ENCODE data around the gene SLC25A10.
A peak's percentile ranks its signal among the peaks of the same experiment; 100 is the strongest.

Gene SLC25A10, protein sequence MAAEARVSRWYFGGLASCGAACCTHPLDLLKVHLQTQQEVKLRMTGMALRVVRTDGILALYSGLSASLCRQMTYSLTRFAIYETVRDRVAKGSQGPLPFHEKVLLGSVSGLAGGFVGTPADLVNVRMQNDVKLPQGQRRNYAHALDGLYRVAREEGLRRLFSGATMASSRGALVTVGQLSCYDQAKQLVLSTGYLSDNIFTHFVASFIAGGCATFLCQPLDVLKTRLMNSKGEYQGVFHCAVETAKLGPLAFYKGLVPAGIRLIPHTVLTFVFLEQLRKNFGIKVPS

DNA sequence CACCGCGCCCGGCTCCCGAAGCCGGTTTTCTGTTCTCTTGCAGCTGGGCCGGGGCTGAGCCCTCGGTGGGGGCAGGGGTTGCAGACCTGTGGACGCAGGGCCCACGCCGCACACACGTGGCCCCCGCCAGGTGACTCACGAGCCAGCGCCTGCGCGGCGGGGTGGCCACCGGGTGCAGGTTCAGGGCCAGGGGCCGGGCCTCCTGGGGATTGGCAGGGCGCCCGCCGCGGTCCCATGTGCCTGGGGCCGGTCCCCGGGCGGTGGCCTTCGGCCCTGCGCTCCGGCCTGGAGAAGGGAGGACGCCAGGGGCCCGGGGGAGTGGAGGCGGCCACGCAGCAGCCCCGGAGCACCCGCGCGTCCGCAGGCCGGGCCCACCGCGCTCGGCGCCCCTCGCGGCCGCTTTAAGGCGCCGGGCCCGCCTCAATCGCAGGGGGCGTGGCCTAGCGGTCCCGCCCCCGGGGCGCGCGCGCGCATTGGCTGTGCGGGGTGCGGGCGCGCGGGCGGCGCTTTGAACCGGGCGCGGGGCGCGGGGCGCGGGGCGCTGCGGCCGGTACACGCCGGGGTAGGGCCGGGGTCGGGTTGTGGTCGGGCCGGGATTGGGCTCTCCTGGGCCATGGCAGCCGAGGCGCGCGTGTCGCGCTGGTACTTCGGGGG lies at the start of gene SLC25A10:
SLC25A10 (plus strand) TSS at position 471 of the 654 bp plus-strand sequence; CDS start at position 614, 143 bp downstream.
- DNase-seq (ENCODE audit: low read depth), result peak; percentile 88

- DNase-seq (ENCODE audit: low read depth), result no peak
Measured at GRCh38 chr17:81664051-81664470, 48.0 kb upstream of the SLC25A10 start.

DNA sequence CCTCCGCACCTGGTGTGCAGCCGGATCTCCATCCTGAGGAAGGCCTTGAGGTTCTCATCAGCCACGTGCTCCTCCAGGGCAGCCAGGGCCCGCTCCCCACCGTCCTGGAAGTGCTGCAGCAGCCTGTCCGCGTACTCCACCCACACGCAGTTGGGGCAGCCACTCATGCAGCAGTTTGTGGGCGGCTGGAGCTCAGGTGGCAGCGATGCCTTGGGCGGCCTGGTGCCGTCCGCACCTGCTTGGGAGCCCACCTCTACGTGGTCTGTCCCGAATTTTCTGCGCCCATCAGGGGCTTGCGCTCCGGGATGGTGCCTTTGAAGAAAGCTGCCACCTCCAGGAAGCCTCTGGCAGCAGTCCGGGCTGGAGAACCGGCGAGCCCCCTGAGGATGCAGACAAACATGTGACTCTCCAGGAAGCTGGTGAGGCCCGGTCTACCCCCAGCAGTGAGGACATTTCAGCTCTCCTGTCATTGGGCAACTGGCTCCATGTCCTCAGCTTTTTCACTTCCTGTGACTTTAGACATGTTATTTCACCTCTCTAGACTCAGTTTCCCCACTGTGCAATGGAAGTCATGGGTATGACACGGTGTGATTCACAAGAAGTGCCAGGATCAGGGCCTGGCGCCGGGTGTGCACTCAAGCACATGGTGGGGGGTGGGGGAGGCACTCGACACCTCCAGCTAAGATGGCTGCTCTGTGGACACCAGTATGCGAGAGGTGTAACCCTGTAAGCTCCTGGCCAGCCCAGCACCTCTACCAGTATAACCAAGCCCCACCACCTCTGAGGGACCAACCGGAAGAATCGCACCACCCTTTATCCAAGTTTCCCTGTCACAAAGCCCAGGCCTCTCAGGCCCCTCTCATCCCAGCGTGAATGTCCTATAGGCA lies 46.6 kb upstream of the SLC25A10 start:
- peak; percentile 58 for DNase-seq (ENCODE audit: low read depth)

- no peak for DNase-seq (ENCODE audit: low read depth)
Measured at GRCh38 chr17:81666092-81666341, 46.1 kb upstream of the SLC25A10 start.

GRCh38 chr17:81666342-81667191 lies 45.5 kb upstream of the SLC25A10 start, which contains the start of the genes CCDC137 and OXLD1:
Gene CCDC137, plus strand, starts transcription at chr17:81666737. Its CDS starts 30 bp downstream, at chr17:81666767.
Gene OXLD1, minus strand, starts transcription at chr17:81666605. Its CDS starts 28 bp downstream, at chr17:81666577.
- peak; percentile 99 for DNase-seq (ENCODE audit: low read depth)

GRCh38 chr17:81667754-81668153 lies 44.3 kb upstream of the SLC25A10 start:
- peak; percentile 31 for DNase-seq (ENCODE audit: low read depth)

GRCh38 chr17:81672504-81672903 lies 39.6 kb upstream of the SLC25A10 start:
- DNase-seq (ENCODE audit: low read depth), result no peak

DNA sequence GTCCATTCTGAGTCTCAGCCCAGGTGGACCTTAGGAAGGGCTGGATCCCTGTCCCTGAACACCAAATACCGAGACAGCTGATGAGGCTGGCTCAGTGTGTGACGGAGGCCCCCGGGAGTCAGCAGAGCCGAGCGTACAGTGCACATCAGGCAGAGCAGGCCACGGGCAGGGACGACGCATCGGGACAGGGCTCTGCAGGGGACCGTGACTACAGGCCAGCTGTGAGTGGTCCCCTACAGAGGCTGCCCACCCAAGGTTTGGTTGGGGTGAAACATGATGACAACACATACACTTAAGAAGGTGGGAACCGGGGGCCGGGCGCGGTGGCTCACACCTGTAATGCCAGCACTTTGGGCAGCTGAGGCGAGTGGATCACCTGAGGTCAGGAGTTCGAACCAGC lies 39.1 kb upstream of the SLC25A10 start:
- DNase-seq (ENCODE audit: low read depth), result no peak

DNA sequence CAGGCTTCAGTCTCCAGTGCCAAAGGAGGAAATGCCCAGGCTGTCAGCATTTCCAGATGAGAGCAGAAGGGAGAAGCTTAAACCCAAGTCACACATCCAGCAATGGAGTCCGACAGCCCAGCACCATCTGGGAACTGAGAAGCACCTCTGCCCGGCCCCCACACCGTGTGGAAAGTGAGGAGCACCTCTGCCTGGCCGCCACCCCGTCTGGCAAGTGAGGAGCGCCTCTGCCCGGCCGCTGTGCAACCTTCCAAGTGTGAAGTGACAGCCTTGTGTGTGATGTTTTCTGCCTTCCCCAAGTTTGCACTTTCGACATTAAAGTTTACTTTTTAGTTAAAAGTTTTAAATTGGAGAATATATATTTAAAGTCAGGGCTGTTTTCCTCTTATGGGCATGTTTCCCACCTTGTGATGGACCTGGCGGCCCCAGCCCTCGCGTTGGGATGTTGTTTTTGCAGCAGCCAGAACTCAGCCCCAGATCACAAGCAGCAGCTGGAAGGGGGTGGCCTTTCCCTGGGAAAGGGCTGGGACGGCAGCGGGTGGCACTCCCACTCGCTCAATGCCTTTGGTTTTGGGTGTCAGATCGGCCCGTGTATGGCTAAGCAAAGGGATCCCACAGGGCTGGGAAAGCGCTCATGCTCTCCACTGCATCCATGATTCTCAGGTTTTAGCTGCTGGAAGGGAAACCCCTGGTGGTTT lies 38.4 kb upstream of the SLC25A10 start:
- DNase-seq (ENCODE audit: low read depth), result no peak

DNA sequence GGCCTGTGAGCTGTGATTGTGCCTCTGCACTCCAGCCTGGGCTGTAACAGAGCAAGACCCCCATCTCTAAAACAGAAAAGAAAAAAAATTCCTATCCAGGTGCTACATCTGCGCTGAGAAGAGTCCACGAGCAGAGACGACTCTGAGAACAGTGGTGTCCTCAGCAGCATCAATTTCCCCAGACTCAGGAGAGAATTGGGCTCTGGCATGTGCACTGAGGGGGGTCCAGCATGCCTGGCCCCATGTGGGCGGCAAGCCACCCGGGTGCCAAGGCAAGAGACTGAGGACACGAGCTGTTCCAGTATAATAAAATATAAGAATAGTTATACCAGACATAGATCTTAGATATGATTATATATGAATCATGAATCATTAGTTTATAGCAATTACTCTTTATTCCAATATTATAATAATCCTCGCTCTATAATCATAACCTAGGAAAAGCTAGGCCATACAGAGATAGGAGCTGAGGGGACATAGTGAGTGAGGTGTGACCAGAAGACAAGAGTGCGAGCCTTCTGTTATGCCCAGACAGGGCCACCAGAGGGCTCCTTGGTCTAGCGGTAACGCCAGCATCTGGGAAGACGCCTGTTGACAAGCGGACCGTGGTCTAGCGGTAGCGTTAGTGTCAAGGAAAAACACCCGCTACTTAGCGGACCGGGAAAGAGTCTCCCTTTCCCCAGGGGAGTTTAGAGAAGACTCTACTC lies 36.4 kb upstream of the SLC25A10 start:
- peak; percentile 49 for DNase-seq (ENCODE audit: low read depth)

DNA sequence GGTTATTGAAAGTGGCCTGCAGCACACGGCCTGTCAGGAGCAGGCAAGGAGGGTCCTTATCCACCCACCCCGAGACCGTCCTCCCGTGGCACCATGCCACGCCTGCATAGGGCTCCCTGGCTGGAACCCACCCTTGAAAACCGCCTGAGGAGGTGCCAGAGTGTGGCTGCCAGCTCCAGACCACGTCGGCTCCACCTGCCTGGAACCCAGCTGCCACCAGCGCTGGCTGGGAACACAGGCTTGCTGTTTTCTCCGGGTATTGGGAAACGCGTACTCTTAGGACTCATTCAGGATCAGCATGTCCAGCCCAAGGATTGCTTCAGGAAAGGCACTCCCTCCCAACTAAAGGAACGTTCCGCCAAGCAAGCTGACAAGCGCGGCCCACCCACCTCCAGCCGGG lies 35.2 kb upstream of the SLC25A10 start:
- no peak for DNase-seq (ENCODE audit: low read depth)

- no peak for DNase-seq (ENCODE audit: low read depth)
Measured at GRCh38 chr17:81680150-81680549, 31.9 kb upstream of the SLC25A10 start.

DNA sequence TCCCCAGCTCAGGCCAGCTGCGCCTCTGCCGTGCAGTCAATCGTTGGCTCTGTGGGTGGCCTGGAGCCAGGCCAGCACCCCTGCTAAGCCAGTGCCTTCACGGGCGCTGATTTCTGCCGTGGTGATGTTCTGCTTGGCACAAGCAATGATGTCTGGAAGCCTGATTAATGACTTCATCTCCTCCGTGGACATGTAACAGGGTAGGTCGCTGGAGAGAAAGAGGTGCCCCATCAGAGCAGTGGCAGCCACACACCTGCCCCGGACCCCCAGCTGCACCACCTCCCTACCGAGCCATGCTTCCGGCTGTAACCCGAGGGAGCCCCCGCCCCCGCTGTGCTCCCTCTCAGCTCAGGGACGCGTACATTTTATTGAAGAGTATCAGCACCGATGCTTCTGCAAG lies 30.4 kb upstream of the SLC25A10 start:
- DNase-seq (ENCODE audit: low read depth), result no peak

GRCh38 chr17:81682565-81683207 lies 29.4 kb upstream of the SLC25A10 start:
- peak; percentile 40 for DNase-seq (ENCODE audit: low read depth)

DNA sequence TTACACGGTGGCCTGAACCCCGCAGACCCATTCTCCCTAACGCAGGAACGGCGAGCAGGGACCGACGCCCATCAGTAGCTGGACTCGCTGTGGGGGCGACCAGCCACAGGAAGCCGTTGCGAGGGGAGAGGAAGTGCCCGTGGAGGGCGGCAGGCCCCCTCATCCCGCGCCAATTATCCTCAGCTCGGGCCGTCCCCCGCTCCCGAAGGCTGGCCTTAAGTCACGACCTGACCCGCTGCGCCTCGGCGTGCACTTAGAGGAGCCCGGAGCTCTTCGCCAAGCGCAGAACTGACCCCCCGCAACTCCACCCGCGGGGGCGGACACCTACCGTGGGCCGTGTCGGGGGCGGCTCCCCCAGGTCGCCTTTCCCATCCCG lies 28.9 kb upstream of the SLC25A10 start:
- peak; percentile 61 for DNase-seq (ENCODE audit: low read depth)

- DNase-seq (ENCODE audit: low read depth), result peak; percentile 100
Measured at GRCh38 chr17:81683584-81684441, 28.3 kb upstream of the SLC25A10 start, which contains the start of the genes ARL16 and HGS. Gene ARL16, minus strand, starts transcription at chr17:81683797. Its CDS starts 44 bp downstream, at chr17:81683753. Gene HGS, plus strand, starts transcription at chr17:81684011. Its CDS starts 56 bp downstream, at chr17:81684067.

GRCh38 chr17:81684442-81684911 lies 27.6 kb upstream of the SLC25A10 start:
- DNase-seq (ENCODE audit: low read depth), result peak; percentile 98

- DNase-seq (ENCODE audit: low read depth), result peak; percentile 96
Measured at GRCh38 chr17:81685108-81685507, 27.0 kb upstream of the SLC25A10 start.

DNA sequence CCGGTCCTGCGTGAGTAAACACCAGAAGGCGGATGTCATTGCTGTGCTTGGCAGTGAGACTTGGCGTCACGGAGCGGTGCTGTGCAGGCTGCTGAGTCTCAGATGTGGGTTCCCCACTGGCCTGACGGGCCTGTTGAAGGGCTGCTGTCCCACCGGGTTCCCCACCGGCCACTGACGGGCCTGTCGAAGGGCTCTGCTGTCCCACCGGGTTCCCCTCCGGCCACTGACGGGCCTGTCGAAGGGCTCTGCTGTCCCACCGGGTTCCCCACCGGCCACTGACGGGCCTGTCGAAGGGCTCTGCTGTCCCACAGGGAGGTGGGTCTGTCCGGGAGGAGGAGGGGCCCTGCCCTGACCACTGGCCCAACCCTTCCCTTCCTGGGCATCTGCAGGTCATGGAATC lies 25.5 kb upstream of the SLC25A10 start:
- DNase-seq (ENCODE audit: low read depth), result no peak

Data from ELR (cell line).